EH (cell line): ENCODE results near the gene KRT85.
"Not testable (repeated sequence)": the region's sequence is repeated elsewhere in the genome, so short reads cannot be mapped to it uniquely, and the experiment has no call there.

ENCODE experiments used
- DNase-seq: peaks from one replicate; pipeline ENCODE4 v3.0.0-alpha.2; 2015; ENCODE audit warnings: low read depth

Gene KRT85

GRCh38 chr12:52366738-52367485 is at the start of gene KRT85:
KRT85 (minus strand) TSS chr12:52367481; CDS start chr12:52367405, 76 bp downstream.
- no peak for DNase-seq

- DNase-seq, result no peak
These were observed 49.5 kb upstream of the KRT85 start for GRCh38 chr12:52416795-52417194.

GRCh38 chr12:52415870-52416750 is 48.8 kb upstream of the KRT85 start:
- peak; percentile 91 for DNase-seq

- no peak for DNase-seq
These were observed 47.7 kb upstream of the KRT85 start for GRCh38 chr12:52414936-52415335.

GRCh38 chr12:52413782-52414345 is 46.6 kb upstream of the KRT85 start:
- no peak for DNase-seq

GRCh38 chr12:52413202-52413601 is 45.9 kb upstream of the KRT85 start:
- DNase-seq, result no peak

GRCh38 chr12:52411815-52412214 is 44.5 kb upstream of the KRT85 start:
- no peak for DNase-seq

GRCh38 chr12:52410589-52411248 is 43.4 kb upstream of the KRT85 start:
- DNase-seq, result not testable (repeated sequence)

GRCh38 chr12:52407918-52408317 is 40.6 kb upstream of the KRT85 start:
- no peak for DNase-seq

GRCh38 chr12:52405922-52406385 is 38.7 kb upstream of the KRT85 start, which contains the start of gene KRT82:
KRT82 (minus strand) TSS chr12:52406335; CDS start chr12:52406277, 58 bp downstream.
- DNase-seq, result no peak

- peak; percentile 15 for DNase-seq
These were observed 37.7 kb upstream of the KRT85 start for GRCh38 chr12:52404951-52405350.

- DNase-seq, result no peak
These were observed 36.3 kb upstream of the KRT85 start for GRCh38 chr12:52403561-52403960.

- no peak for DNase-seq
These were observed 35.7 kb upstream of the KRT85 start for GRCh38 chr12:52402873-52403540.

- no peak for DNase-seq
These were observed 35.1 kb upstream of the KRT85 start for GRCh38 chr12:52402377-52402776.

- DNase-seq, result no peak
These were observed 34.6 kb upstream of the KRT85 start for GRCh38 chr12:52401926-52402325.

- DNase-seq, result no peak
These were observed 34.2 kb upstream of the KRT85 start for GRCh38 chr12:52401526-52401925.

GRCh38 chr12:52400906-52401305 is 33.6 kb upstream of the KRT85 start:
- no peak for DNase-seq

GRCh38 chr12:52399756-52400155 is 32.5 kb upstream of the KRT85 start:
- DNase-seq, result no peak

GRCh38 chr12:52398176-52398575 is 30.9 kb upstream of the KRT85 start:
- no peak for DNase-seq

- DNase-seq, result no peak
These were observed 29.4 kb upstream of the KRT85 start for GRCh38 chr12:52396656-52397055.

- DNase-seq, result peak; percentile 54
These were observed 28.6 kb upstream of the KRT85 start for GRCh38 chr12:52395761-52396434.
